Natural killer cell (primary cell): ENCODE results near the gene DCDC1. TPM values are rescaled to one million over a fixed set of nuclear protein-coding genes. Genes with fewer than 3 reads are reported as not detected.

Experiments used
- ATAC-seq, 3 donors: fragments of 150-1000 bp in 2 of 3; fragments of 200-7000 bp in 1 of 3; cut with Tn5 transposase; 1 replicate in 1 of 3; 2 replicates in 2 of 3; pipeline ENCODE4 v1.10.0; 2021; ENCODE audit warnings: mild to moderate bottlenecking in 2 of 3, moderate library complexity in 2 of 3
- DNase-seq, 2 donors: peaks; one replicate each; pipeline versions ENCODE4 v3.0.0 to v3.0.0-alpha.2; 2013 to 2021; ENCODE audit warnings: mixed read lengths in 1 of 2
- H3K27ac ChIP-seq: one replicate; pipeline ENCODE4 v1.5.1; 2013; ENCODE audit warnings: mild to moderate bottlenecking, low read length
- H3K27me3 ChIP-seq: one replicate; pipeline ENCODE4 v1.6.1; 2013; ENCODE audit warnings: low read length; ENCODE audit not compliant: control insufficient read depth, insufficient read depth
- H3K36me3 ChIP-seq: one replicate; pipeline ENCODE4 v1.6.1; 2013; ENCODE audit warnings: low read length; ENCODE audit not compliant: control insufficient read depth, insufficient read depth
- H3K4me1 ChIP-seq: one replicate; pipeline ENCODE4 v1.6.1; 2013; ENCODE audit warnings: low read length; ENCODE audit not compliant: control insufficient read depth, insufficient read depth
- H3K4me3 ChIP-seq: one replicate; pipeline ENCODE4 v1.5.1; 2013; ENCODE audit warnings: low read length
- H3K9me3 ChIP-seq: one replicate; pipeline ENCODE4 v1.6.1; 2013; ENCODE audit warnings: low read length; ENCODE audit not compliant: control insufficient read depth, insufficient read depth
- H3K27ac Mint-ChIP-seq, 2 donors: one replicate each; pipeline ENCODE4 v1.8.0; 2022; ENCODE audit warnings: mild to moderate bottlenecking in 2 of 2, mixed read lengths in 2 of 2, moderate library complexity in 1 of 2
- H3K27me3 Mint-ChIP-seq, 2 donors: one replicate each; pipeline ENCODE4 v1.8.0; 2022; ENCODE audit warnings: low read depth in 2 of 2, mixed read lengths in 2 of 2
- H3K36me3 Mint-ChIP-seq: one replicate; pipeline ENCODE4 v1.8.0; 2022; ENCODE audit warnings: mixed read lengths
- H3K4me1 Mint-ChIP-seq, 2 donors: one replicate each; pipeline ENCODE4 v1.8.0; 2022; ENCODE audit warnings: mixed read lengths in 2 of 2
- H3K4me3 Mint-ChIP-seq: one replicate; pipeline ENCODE4 v1.8.0; 2022; ENCODE audit warnings: mild to moderate bottlenecking, moderate library complexity, mixed read lengths
- H3K9me3 Mint-ChIP-seq, 2 donors: one replicate each; pipeline ENCODE4 v1.8.0; 2022; ENCODE audit warnings: mixed read lengths in 2 of 2
- CTCF ChIP-seq: fragments of 200-600 bp; IDR thresholded peaks from one replicate; pipeline ENCODE4 v1.8.0; 2022; ENCODE audit warnings: antibody characterized with exemption
- WGBS: methylation state at CpG from one replicate; pipeline ENCODE4 v1.1.7; 2013; ENCODE audit warnings: missing lambda C conversion rate; ENCODE audit not compliant: insufficient coverage; 5-methylcytosine and 5-hydroxymethylcytosine counted together
- intact Hi-C: fragments of 100-400 bp; cut with micrococcal nuclease; formaldehyde crosslinking; loops from one replicate; pipeline ENCODE4 v1.14.2; 2022
- total RNA-seq, 4 donors: library from RNA; stranded (reverse); fragments of 120-200 nt in 1 of 4; gene quantifications; one replicate each; pipeline versions ENCODE4 v1.2.3 to v1.2.4, GENCODE V29; 2013 to 2022

The DCDC1 gene
- total RNA-seq, 3 donors from 2014 or later (not counting 1 experiment from before 2014, with no cell fraction given): not detected

DNA sequence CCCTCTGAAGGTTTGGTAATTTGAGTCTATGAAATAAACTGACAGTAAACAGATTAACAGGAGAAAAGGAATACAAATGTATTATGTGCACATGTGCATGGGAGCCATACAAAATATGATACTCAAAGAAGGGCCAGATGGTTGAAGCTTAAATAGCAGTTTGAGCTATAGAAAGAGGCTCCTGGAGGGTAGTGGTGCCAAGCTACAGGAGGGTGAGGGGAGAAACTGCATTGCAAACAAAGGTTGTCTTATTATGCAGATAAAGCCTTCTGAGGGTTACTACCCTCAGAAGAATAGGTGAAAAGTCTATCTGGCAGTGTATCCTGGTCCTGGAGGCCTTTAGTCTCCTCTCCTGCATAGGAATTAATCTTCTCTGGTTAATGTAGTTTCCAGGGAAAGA lies 516.1 kb downstream of the DCDC1 start:
- Mint-ChIP-seq H3K27ac (no peak overlapping the region), H3K9me3 (peaks cover 0 to 3% of the 10 kb centered on the region in 2 donors), H3K27me3 (peaks cover 0 to 6% of the 10 kb centered on the region in 2 donors), H3K36me3 (no peaks in the 10 kb centered on the region), H3K4me1 (no peaks in the 10 kb centered on the region), H3K4me3 (no peak overlapping the region)
- H3K4me3 ChIP-seq: no peak overlapping the region
- H3K27ac ChIP-seq: no peak overlapping the region
- ATAC-seq (no peak), DNase-seq (no peak)
- intact Hi-C loops: no loop called here
- no peak for TF ChIP-seq CTCF
- no peaks in the 10 kb centered on the region for H3K9me3 ChIP-seq
- H3K27me3 ChIP-seq: no peaks in the 10 kb centered on the region
- no peaks in the 10 kb centered on the region for H3K36me3 ChIP-seq
- no peaks in the 10 kb centered on the region for H3K4me1 ChIP-seq

- Histone ChIP-seq H3K36me3 (no peaks in the 10 kb centered on the region), H3K27me3 (no peaks in the 10 kb centered on the region), H3K9me3 (no peaks in the 10 kb centered on the region), H3K4me3 (no peak overlapping the region), H3K4me1 (no peaks in the 10 kb centered on the region), H3K27ac (no peak overlapping the region)
- H3K27me3 Mint-ChIP-seq: peaks cover 0 to 6% of the 10 kb centered on the region in 2 donors
- no peak overlapping the region for H3K4me3 Mint-ChIP-seq
- H3K27ac Mint-ChIP-seq: no peak overlapping the region
- intact Hi-C loops: no loop called here
- peaks cover 0 to 3% of the 10 kb centered on the region in 2 donors for H3K9me3 Mint-ChIP-seq
- ATAC-seq (no peak), DNase-seq (no peak)
- TF ChIP-seq CTCF: no peak
- no peaks in the 10 kb centered on the region for H3K4me1 Mint-ChIP-seq
- H3K36me3 Mint-ChIP-seq: no peaks in the 10 kb centered on the region
- WGBS: 94% methylated on average over 4 of the region's 4 CpGs
Measured at GRCh38 chr11:30852645-30853044, 516.9 kb downstream of the DCDC1 start.

- Mint-ChIP-seq H3K4me1 (no peaks in the 10 kb centered on the region), H3K27me3 (peaks cover 0 to 6% of the 10 kb centered on the region in 2 donors), H3K4me3 (no peak overlapping the region), H3K36me3 (no peaks in the 10 kb centered on the region), H3K27ac (no peak overlapping the region), H3K9me3 (peaks cover 0 to 3% of the 10 kb centered on the region in 2 donors)
- intact Hi-C loops: no loop called here
- ATAC-seq (no peak), DNase-seq (no peak)
- Histone ChIP-seq H3K4me1 (no peaks in the 10 kb centered on the region), H3K9me3 (no peaks in the 10 kb centered on the region), H3K4me3 (no peak overlapping the region), H3K27me3 (no peaks in the 10 kb centered on the region), H3K27ac (no peak overlapping the region), H3K36me3 (no peaks in the 10 kb centered on the region)
- WGBS: 50% methylated on average over 1 of the region's 1 CpG
- TF ChIP-seq CTCF: no peak
Measured at GRCh38 chr11:30852091-30852490, 517.4 kb downstream of the DCDC1 start.

DNA sequence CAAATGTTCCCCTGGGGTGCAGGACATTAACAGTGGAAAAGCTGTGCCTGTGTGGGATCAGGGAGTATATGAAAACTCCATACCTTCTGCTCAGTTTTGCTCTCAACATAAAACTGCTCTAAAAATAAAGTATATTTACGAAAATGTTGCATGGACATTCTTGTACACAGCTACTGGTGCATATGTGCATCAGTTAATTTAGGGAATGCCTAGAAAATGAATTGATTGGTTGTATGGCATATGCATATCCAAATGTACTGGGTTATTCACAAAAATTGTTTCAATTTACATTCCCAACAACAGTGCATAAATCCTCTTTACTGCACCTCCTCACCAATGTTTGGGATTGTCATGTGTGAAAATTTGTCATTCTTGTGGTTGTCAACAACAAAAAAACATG lies 532.3 kb downstream of the DCDC1 start:
- intact Hi-C loops: no loop called here
- no peak for DNase-seq
- whole genome bisulfite sequencing: no CpG with 5 or more reads among the region's 1 CpG
- no peaks in the 10 kb centered on the region for H3K27me3 ChIP-seq
- no peak overlapping the region for H3K4me3 ChIP-seq
- no peak for TF ChIP-seq CTCF
- no peaks in the 10 kb centered on the region for H3K4me1 ChIP-seq
- H3K27ac Mint-ChIP-seq: no peak overlapping the region
- no peaks in the 10 kb centered on the region for H3K9me3 ChIP-seq
- H3K9me3 Mint-ChIP-seq: peaks cover 0 to 7% of the 10 kb centered on the region in 2 donors
- no peaks in the 10 kb centered on the region for H3K36me3 Mint-ChIP-seq
- H3K36me3 ChIP-seq: no peaks in the 10 kb centered on the region
- peaks cover 0 to 5% of the 10 kb centered on the region in 2 donors for H3K27me3 Mint-ChIP-seq
- H3K4me3 Mint-ChIP-seq: no peak overlapping the region
- no peak for ATAC-seq
- no peaks in the 10 kb centered on the region for H3K4me1 Mint-ChIP-seq
- H3K27ac ChIP-seq: no peak overlapping the region
